ENCODE measurements around the gene MS4A18.

The MS4A18 gene

GRCh38 chr11:60772666-60773065 is 48.1 kb downstream of the MS4A18 start:
- TF ChIP-seq, protein P1, sequence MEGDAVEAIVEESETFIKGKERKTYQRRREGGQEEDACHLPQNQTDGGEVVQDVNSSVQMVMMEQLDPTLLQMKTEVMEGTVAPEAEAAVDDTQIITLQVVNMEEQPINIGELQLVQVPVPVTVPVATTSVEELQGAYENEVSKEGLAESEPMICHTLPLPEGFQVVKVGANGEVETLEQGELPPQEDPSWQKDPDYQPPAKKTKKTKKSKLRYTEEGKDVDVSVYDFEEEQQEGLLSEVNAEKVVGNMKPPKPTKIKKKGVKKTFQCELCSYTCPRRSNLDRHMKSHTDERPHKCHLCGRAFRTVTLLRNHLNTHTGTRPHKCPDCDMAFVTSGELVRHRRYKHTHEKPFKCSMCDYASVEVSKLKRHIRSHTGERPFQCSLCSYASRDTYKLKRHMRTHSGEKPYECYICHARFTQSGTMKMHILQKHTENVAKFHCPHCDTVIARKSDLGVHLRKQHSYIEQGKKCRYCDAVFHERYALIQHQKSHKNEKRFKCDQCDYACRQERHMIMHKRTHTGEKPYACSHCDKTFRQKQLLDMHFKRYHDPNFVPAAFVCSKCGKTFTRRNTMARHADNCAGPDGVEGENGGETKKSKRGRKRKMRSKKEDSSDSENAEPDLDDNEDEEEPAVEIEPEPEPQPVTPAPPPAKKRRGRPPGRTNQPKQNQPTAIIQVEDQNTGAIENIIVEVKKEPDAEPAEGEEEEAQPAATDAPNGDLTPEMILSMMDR (IDR thresholded peaks at IDR 0.05; ENCODE audit: insufficient read depth, low read length, missing control alignments): no peak
- ChIA-PET CTCF (interaction anchor here (2.8 to 9.6 kb wide), 2 partner anchors 8 to 115 kb away, joined by 12 to 101 read pairs; no protein-coding TSS in a partner anchor), POLR2A (no interaction called here)
- H3K4me3 ChIP-seq (ENCODE audit: low read depth, low read length): no peak overlapping the region
- DNase-seq (ENCODE audit: low read depth, low spot score): no peak

DNA sequence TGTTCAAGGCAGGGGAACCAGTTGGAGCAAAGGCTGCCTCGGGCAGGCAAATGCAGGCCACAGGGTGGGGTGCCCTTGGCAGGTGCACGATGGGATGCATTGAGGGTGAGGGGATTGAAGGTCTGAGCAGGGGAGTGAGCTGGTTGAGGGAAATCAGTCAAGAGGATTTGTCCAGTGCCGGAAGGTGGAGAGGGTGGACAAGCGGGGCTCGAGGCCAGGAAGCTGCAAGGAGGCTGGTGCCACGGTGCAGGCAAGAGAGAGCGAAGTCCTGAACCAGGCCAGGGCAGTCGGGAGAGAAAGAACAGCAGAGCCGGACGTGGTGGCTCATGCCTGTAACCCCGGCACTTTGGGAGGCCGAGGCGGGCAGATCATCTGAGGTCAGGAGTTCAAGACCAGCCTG is 50.2 kb downstream of the MS4A18 start:
- DNase-seq (ENCODE audit: low read depth, low spot score): no peak
- H3K4me3 ChIP-seq (ENCODE audit: low read depth, low read length): no peak overlapping the region
- CTCF ChIA-PET: interaction anchor here (0.8 to 9.6 kb wide), 15 partner anchors 10 to 413 kb away, joined by 3 to 105 read pairs (median 7); partner anchors contain the start of gene PRPF19
- POLR2A ChIA-PET: no interaction called here
- TF ChIP-seq, protein P1 (IDR thresholded peaks at IDR 0.05; ENCODE audit: insufficient read depth, low read length, missing control alignments): no peak

DNA sequence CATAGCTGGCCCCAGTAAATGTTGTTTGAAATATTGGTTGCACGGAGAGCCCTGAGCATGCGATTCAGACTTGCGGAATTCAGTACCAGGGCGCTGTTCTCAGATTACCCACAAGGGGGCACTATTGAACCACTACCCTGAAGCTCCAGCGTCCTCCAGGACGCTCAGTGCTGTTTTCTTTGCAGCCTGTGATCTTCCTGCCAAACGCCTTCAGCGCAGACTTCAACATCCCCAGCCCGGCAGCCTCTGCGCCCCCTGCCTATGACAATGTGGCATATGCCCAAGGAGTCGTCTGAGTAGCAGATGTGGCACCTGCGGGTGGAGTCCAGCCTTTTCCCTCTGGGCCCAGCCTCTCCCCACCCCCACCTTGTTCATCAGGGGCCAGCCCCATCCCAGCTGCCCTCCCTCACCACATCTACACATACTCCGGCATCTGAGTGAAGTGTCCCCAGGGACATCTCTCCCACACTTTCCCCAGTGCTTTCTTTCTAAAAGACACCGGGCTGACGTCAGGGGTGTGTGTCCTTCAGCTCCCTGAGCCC is 51.0 kb downstream of the MS4A18 start:
- TF ChIP-seq, protein P1 (IDR thresholded peaks at IDR 0.05; ENCODE audit: insufficient read depth, low read length, missing control alignments): peak; percentile 75
- ChIA-PET CTCF (interaction anchor here (0.6 to 9.6 kb wide), 24 partner anchors 9 to 658 kb away, joined by 3 to 105 read pairs (median 4); partner anchors contain the start of genes MS4A10 and PRPF19), POLR2A (no interaction called here)
- peak; percentile 60 for DNase-seq (ENCODE audit: low read depth, low spot score)
- no peak overlapping the region for H3K4me3 ChIP-seq (ENCODE audit: low read depth, low read length)

DNA sequence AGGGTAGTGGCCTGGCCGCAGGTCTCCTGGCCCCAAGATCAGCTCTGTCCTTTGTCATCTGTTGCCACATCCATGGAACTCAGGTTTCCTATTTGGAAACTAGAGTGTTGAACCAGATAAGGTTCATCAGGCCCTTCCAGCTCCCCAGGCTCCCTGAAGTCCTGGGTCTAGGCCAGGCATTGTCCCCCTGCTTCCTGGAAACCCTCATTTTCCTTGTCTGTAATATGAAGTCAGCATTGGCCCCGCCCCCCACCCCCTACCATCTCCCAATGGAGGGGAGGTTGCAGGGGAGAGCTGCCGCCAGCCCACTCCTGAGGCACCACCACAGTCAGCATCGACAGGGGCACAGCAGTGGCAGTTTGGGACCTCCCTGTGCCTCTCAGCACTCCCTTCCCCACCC is 51.6 kb downstream of the MS4A18 start:
- ChIA-PET POLR2A (no interaction called here), CTCF (interaction anchor here (0.9 to 9.6 kb wide), 21 partner anchors 8 to 658 kb away, joined by 3 to 105 read pairs (median 7); partner anchors contain the start of genes MS4A10 and PRPF19)
- TF ChIP-seq, protein P1 (IDR thresholded peaks at IDR 0.05; ENCODE audit: insufficient read depth, low read length, missing control alignments): no peak

DNA sequence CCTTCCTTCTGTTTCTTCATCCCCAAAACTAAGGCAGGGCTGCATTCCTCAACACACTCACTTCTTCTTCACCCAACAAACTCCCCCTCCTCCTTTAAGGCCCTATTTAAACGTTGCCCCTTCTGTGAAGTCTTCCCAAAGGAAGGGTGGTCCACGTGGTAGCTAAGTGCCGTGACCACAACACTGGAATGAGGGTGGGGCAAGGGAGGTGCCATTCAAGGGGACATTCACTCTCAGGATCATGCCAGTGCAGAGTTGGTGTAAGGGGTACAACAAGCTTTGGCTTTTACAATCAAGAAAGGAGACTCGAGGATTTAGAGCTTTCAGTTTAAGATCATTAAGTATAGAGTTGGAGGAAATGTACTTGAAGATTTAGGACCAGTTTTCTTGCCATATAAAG is 52.6 kb downstream of the MS4A18 start:
- ChIA-PET CTCF (interaction anchor here (0.8 to 9.6 kb wide), 15 partner anchors 9 to 410 kb away, joined by 3 to 105 read pairs (median 7); partner anchors contain the start of gene PRPF19), POLR2A (no interaction called here)
- no peak for DNase-seq (ENCODE audit: low read depth, low spot score)
- TF ChIP-seq, protein P1 (IDR thresholded peaks at IDR 0.05; ENCODE audit: insufficient read depth, low read length, missing control alignments): no peak
- H3K4me3 ChIP-seq (ENCODE audit: low read depth, low read length): no peak overlapping the region

More for the DNA sequence above, 51.6 kb downstream of the MS4A18 start:
- H3K4me3 ChIP-seq (ENCODE audit: low read depth, low read length): no peak overlapping the region
- DNase-seq (ENCODE audit: low read depth, low spot score): no peak

DNA sequence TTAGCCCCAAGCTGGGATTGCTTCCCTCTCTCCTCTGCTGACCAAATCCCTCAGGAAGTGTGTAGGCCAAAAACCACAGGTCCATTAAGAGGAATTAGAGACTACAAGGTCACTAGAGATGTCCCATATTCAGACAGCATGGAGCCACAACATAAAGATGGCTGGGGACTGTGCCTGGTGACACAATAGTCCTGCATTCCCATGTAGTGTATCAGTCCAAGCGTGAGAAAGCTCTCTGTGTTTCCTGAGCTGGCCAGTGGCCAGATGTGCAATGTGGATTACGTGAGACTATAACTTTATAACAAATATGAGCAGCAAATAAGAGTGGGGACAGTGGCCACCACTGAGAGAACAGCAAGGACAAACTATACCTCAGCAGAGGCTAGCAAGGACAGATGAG is 53.1 kb downstream of the MS4A18 start:
- CTCF ChIA-PET: interaction anchor here (0.8 to 9.6 kb wide), 13 partner anchors 9 to 393 kb away, joined by 3 to 105 read pairs (median 7); partner anchors contain the start of gene PRPF19
- POLR2A ChIA-PET: no interaction called here
- TF ChIP-seq, protein P1 (IDR thresholded peaks at IDR 0.05; ENCODE audit: insufficient read depth, low read length, missing control alignments): no peak
- peak; percentile 62 for DNase-seq (ENCODE audit: low read depth, low spot score)
- H3K4me3 ChIP-seq (ENCODE audit: low read depth, low read length): no peak overlapping the region

Measured in AG04449 (cell line).